ENCODE data around the gene SLC39A8. TPM values are rescaled to one million over a fixed set of nuclear protein-coding genes. Genes with fewer than 3 reads are reported as not detected.

The SLC39A8 gene
- total RNA-seq, 1 experiment from 2014 or later, result 13.2 TPM

- no peak for TF ChIP-seq POLR2AphosphoS5 (IDR thresholded peaks at IDR 0.05; ENCODE audit: low read depth, low read length)
- no peak for TF ChIP-seq TCF7L2 (IDR thresholded peaks at IDR 0.05; ENCODE audit: borderline replicate concordance, extremely low read depth, insufficient read depth, insufficient read length)
- no peak for TF ChIP-seq SIN3A (IDR thresholded peaks at IDR 0.05; ENCODE audit: low read depth)
- no peak for TF ChIP-seq JUND (IDR thresholded peaks at IDR 0.05)
- no peak for TF ChIP-seq EGR1 (IDR thresholded peaks at IDR 0.05; ENCODE audit: low read depth)
- no peak for TF ChIP-seq SP1 (IDR thresholded peaks at IDR 0.05; ENCODE audit: low read depth)
- no peak for TF ChIP-seq MAX (IDR thresholded peaks at IDR 0.05)
- no peak for TF ChIP-seq POLR2A (IDR thresholded peaks at IDR 0.05; ENCODE audit: borderline replicate concordance, extremely low read depth, insufficient read depth, insufficient read length)
- no peak for TF ChIP-seq ZNF274 (IDR thresholded peaks at IDR 0.05; ENCODE audit: low read depth, low read length)
- TF ChIP-seq EZH2phosphoT487 (IDR thresholded peaks at IDR 0.05; ENCODE audit: borderline replicate concordance), result no peak
- no peak for TF ChIP-seq EZH2 (IDR thresholded peaks at IDR 0.05)
- TF ChIP-seq SRF (IDR thresholded peaks at IDR 0.05; ENCODE audit: low read depth), result no peak
- TF ChIP-seq CTCF (IDR thresholded peaks at IDR 0.05 in 2 of 3, conservative IDR thresholded peaks at IDR 0.05 in 1 of 3; ENCODE audit: borderline replicate concordance in 1 of 3, insufficient read depth in 1 of 3, low read depth in 2 of 3, low read length in 2 of 3), result no peak
- TF ChIP-seq ZFX (IDR thresholded peaks at IDR 0.05), result no peak
- TF ChIP-seq CEBPB (IDR thresholded peaks at IDR 0.05; ENCODE audit: low read depth), result no peak
- no peak for TF ChIP-seq FOSL1 (IDR thresholded peaks at IDR 0.05; ENCODE audit: low read depth)
- TF ChIP-seq ATF3 (IDR thresholded peaks at IDR 0.05), result no peak
- no peak for TF ChIP-seq RAD21 (IDR thresholded peaks at IDR 0.05; ENCODE audit: low read depth)
- TF ChIP-seq REST (IDR thresholded peaks at IDR 0.05; ENCODE audit: low read depth), result no peak
- Histone ChIP-seq H3K4me3 (replicated peaks in 1 of 2; ENCODE audit: low read depth in 1 of 2, low read length in 2 of 2) (no peak overlapping the region), H3K27ac (ENCODE audit: low read depth, low read length) (no peak overlapping the region), H3K9ac (ENCODE audit: low read length) (no peak overlapping the region), H3K27me3 (ENCODE audit: insufficient read depth, low read length) (no peaks in the 10 kb centered on the region), H3K9me3 (ENCODE audit: control insufficient read depth in 1 of 2, insufficient read depth in 1 of 2, low read depth in 1 of 2, low read length in 2 of 2) (no peaks in the 10 kb centered on the region), H4K20me1 (ENCODE audit: insufficient read depth) (no peaks in the 10 kb centered on the region), H3K4me1 (ENCODE audit: control insufficient read depth in 1 of 2, insufficient read depth in 2 of 2, low read length in 2 of 2) (peaks cover 5 to 11% of the 10 kb centered on the region in 2 experiments; a peak in 3 of 4 replicates), H3K79me2 (ENCODE audit: insufficient read depth, low read length) (no peaks in the 10 kb centered on the region), H3K36me3 (ENCODE audit: control insufficient read depth in 1 of 2, insufficient read depth in 2 of 2, low read length in 2 of 2) (no peaks in the 10 kb centered on the region), H2AFZ (ENCODE audit: low read depth, low read length, poor library complexity, severe bottlenecking) (no peak overlapping the region), H3K9me2 (ENCODE audit: insufficient read depth) (no peaks in the 10 kb centered on the region), H3K4me2 (ENCODE audit: low read length) (no peak overlapping the region)
- no peak for DNase-seq (ENCODE audit: low read depth, low spot score)
- intact Hi-C loops (cut with micrococcal nuclease), result no loop called here
- no TSS peak for BruUV-seq (replicated peaks)
- CTCF ChIA-PET, result no interaction called here
- ATAC-seq, result no peak
- RAD21 ChIA-PET (ENCODE audit: low non-redundant PET in 1 of 2, low total read pairs in 2 of 2, uncharacterized antibody in 2 of 2, unreplicated experiment in 2 of 2), result no interaction called here
- POLR2A ChIA-PET, result no interaction called here
These were observed 94.9 kb downstream of the SLC39A8 start for GRCh38 chr4:102250341-102250740.
